Adrenal gland (tissue), 5 donors: ENCODE results near the gene GSAP.

ENCODE experiments used
- POLR2A ChIP-seq, 2 donors: fragments of 450-650 bp; IDR thresholded peaks; one replicate each; pipeline ENCODE4 v1.6.1; 2017; ENCODE audit warnings: antibody characterized with exemption in 2 of 2, mild to moderate bottlenecking in 2 of 2, moderate library complexity in 1 of 2
- TF ChIP-seq, protein P1 (sequence below), 6 experiments: fragments of 450-650 bp in 4 of 6; fragments of 200-600 bp in 2 of 6; sonication (generic) in 1 of 6; IDR thresholded peaks; 1 replicate in 5 of 6; 2 replicates in 1 of 6; pipeline versions ENCODE4 v1.5.1 to v1.8.0; 2016 to 2021; ENCODE audit warnings: antibody characterized with exemption in 6 of 6, mild to moderate bottlenecking in 2 of 6, moderate library complexity in 1 of 6
- donor health status: DM: no; HTN: no; CAD: no.

DNA sequence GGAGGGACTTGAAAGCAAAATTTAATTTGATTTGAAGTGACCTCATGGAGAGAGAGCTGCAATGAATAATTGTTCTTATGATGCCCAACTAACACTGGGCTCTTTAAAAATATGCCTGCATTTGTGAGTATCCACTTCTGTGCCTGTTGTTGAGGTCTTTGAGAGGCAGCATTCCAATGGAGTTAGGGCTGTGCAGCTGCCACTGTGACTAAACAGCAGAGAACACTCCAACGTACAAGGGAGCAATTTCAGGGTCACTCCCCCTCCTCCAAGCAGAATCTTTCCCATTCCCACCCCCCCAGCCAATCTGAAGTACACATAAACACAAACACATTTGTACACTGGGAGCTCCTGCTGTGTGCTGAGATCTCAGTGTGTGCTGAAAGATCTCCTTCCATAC is 28.0 kb upstream of the GSAP start:
- TF ChIP-seq, protein P1, sequence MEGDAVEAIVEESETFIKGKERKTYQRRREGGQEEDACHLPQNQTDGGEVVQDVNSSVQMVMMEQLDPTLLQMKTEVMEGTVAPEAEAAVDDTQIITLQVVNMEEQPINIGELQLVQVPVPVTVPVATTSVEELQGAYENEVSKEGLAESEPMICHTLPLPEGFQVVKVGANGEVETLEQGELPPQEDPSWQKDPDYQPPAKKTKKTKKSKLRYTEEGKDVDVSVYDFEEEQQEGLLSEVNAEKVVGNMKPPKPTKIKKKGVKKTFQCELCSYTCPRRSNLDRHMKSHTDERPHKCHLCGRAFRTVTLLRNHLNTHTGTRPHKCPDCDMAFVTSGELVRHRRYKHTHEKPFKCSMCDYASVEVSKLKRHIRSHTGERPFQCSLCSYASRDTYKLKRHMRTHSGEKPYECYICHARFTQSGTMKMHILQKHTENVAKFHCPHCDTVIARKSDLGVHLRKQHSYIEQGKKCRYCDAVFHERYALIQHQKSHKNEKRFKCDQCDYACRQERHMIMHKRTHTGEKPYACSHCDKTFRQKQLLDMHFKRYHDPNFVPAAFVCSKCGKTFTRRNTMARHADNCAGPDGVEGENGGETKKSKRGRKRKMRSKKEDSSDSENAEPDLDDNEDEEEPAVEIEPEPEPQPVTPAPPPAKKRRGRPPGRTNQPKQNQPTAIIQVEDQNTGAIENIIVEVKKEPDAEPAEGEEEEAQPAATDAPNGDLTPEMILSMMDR (IDR thresholded peaks at IDR 0.05), result no peak
- TF ChIP-seq POLR2A (IDR thresholded peaks at IDR 0.05), result no peak
